Stimulated activated CD4-positive, alpha-beta T cell treated with anti-CD3 and anti-CD28 coated beads, Interleukin-1b, Interleukin-23, amount 100 ng/mL, for 48 hours (primary cell): ENCODE results near the gene DPPA2.

Source experiments
- DNase-seq: peaks from one replicate; pipeline ENCODE4 v3.0.0-alpha.2; 2020

DPPA2 gene

DNA sequence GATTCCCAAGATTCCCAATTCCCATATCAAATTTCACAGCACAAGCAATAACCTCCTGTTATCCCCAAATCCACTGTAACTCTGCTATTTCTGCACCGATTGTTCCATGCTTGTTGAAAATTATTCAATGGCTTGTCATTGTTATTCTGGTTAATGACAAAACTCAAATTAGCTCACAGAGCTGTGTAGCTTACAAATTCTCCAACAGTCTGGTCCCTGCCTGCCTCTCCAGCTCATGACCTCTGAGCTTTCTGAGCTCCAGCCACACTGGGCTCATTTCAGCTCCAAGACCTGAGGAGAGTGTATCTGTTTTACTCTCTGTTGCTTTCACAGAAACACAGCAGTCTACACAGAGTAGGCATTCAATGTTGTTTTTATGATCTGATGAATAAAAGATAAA is 3.3 kb downstream of the DPPA2 start:
- DNase-seq: no peak

GRCh38 chr3:109297496-109297895 is 18.8 kb downstream of the DPPA2 start:
- DNase-seq: no peak

- no peak for DNase-seq
These were observed 32.2 kb downstream of the DPPA2 start for GRCh38 chr3:109284071-109284470.

GRCh38 chr3:109278546-109278945 is 37.8 kb downstream of the DPPA2 start:
- no peak for DNase-seq

DNA sequence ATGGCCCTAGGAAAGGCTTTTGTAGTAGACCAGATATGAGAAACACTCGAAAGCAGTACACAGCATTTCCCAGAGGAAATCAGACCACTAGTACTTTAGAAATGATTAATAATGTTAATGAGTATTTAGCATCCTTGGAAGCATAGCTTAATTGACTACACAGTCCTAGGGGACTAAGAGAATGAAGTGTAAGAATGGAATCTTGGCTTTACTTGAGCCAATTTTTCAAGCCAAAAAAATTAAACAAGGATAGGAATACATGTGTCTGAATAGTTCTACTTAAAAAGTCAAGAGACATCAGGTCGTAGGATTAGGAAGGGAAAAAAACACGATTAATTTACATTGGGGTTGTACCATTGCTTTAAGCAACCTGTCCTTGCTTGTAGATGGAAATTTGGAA is 38.2 kb downstream of the DPPA2 start:
- no peak for DNase-seq

DNA sequence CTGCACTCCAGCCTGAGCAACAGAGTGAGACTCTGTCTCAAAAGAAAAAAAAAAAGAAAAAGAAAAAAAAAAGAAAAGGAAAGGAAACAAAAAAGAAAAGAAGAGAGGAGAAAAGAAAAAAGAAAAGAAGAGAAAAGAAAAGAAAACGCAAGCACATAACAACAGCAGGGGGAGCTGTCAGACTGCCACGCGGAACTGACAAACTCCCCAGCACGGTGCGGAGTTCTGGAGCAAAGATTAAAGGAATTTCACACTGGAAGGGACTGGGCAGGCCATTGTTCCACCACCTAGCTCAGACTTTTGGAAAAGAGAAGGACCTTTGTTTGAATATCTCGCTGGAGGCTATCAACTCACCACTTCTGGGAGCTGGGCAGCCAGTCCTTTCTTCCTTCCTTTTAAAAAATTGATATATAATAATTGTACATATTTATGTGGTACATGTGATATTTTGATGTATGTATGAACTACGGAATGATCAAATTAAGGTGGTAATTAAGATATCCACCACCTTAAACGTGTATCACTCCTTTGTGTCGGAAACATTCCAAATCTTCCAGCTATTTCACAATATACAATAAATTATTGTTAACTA is 40.5 kb downstream of the DPPA2 start:
- DNase-seq: no peak

- no peak for DNase-seq
These were observed 45.5 kb downstream of the DPPA2 start for GRCh38 chr3:109270779-109271178.

- no peak for DNase-seq
These were observed 46.6 kb downstream of the DPPA2 start for GRCh38 chr3:109269577-109270275.

GRCh38 chr3:109268181-109268580 is 48.1 kb downstream of the DPPA2 start:
- no peak for DNase-seq

DNA sequence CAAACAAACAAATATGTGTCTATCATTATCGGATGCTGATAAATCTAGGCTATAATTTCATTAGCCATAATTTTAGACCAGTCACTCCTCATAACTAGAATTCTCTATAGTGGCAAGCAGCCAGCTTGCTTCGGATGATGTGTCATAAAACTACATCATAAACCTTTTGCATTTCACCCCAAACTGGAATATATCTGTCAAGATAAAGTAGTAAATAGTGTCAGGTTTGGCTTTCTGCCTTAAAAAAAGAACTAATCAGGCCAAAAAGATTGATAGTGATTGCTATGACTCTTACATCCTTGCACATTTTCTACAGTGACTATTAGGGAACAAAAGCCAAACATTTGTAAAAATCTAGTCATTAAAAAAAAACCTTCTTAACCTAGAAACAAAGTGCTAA is 51.0 kb downstream of the DPPA2 start:
- DNase-seq: no peak

DNA sequence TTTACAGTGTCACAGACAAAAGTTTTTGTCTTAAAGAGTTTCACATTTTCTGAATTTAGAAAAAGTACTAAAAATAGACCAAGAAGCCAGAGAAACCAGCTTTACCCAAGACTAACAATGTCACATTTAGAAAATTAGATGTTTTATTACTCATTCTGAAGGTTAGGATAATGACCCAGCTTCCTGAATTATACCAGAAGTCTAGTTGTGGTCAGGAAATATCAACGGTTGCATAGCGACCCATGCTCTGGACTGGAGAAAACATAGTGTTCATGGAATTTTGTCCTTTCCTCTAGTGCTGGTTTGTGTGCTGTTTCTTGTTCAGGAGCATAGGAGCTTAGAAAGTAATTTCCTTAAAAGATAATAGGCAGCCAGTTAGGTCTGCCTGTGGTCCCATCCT is 59.0 kb downstream of the DPPA2 start:
- DNase-seq: no peak

DNA sequence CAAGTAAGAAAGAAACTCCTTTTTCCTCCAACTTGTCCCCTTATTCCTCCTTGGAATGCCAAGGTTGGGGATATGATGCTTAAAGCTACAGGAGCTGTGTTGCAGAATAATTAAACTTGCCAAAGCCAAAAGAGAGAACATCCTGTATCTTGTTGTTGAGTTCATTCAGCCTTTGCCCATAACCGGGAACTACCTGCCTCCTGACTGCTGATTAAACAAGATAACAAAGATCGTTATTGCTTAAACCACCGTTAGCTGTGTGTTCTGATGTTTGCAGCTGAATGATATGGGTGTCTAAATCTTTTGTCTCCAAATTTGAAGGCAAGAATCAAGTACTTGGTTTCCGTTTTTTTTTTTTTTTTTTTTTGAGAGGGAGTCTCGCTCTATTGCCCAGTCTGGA is 61.5 kb downstream of the DPPA2 start:
- no peak for DNase-seq

GRCh38 chr3:109252641-109253040 is 63.7 kb downstream of the DPPA2 start:
- DNase-seq: no peak
